Measurements from ENCODE around the gene ASTN2.

The ASTN2 gene

GRCh38 chr9:116483622-116484491 lies 931.0 kb downstream of the ASTN2 start:
- no peak overlapping the region for H3K27ac ChIP-seq
- TF ChIP-seq CTCF (conservative IDR thresholded peaks at IDR 0.05), result no peak
- TF ChIP-seq ZFX (IDR thresholded peaks at IDR 0.05), result no peak

- H3K27ac ChIP-seq, result no peak overlapping the region
- TF ChIP-seq CTCF (conservative IDR thresholded peaks at IDR 0.05), result no peak
- TF ChIP-seq ZFX (IDR thresholded peaks at IDR 0.05), result no peak
Observed at GRCh38 chr9:116482740-116483139, 932.1 kb downstream of the ASTN2 start.

- TF ChIP-seq CTCF (conservative IDR thresholded peaks at IDR 0.05), result no peak
- TF ChIP-seq ZFX (IDR thresholded peaks at IDR 0.05), result no peak
- H3K27ac ChIP-seq, result no peak overlapping the region
Observed at GRCh38 chr9:116480700-116481099, 934.2 kb downstream of the ASTN2 start.

- H3K27ac ChIP-seq, result no peak overlapping the region
- TF ChIP-seq ZFX (IDR thresholded peaks at IDR 0.05) (no peak), CTCF (conservative IDR thresholded peaks at IDR 0.05) (no peak)
Observed at GRCh38 chr9:116479967-116480366, 934.9 kb downstream of the ASTN2 start.

GRCh38 chr9:116479056-116479544 lies 935.8 kb downstream of the ASTN2 start:
- no peak for TF ChIP-seq ZFX (IDR thresholded peaks at IDR 0.05)
- TF ChIP-seq CTCF (conservative IDR thresholded peaks at IDR 0.05), result no peak
- no peak overlapping the region for H3K27ac ChIP-seq

- TF ChIP-seq ZFX (IDR thresholded peaks at IDR 0.05) (no peak), CTCF (conservative IDR thresholded peaks at IDR 0.05) (no peak)
- H3K27ac ChIP-seq, result no peak overlapping the region
Observed at GRCh38 chr9:116477584-116478141, 937.2 kb downstream of the ASTN2 start.

- H3K27ac ChIP-seq, result no peak overlapping the region
- TF ChIP-seq ZFX (IDR thresholded peaks at IDR 0.05), result no peak
- TF ChIP-seq CTCF (conservative IDR thresholded peaks at IDR 0.05), result no peak
Observed at GRCh38 chr9:116476935-116477381, 937.9 kb downstream of the ASTN2 start.
